Activated T-helper 9 cell treated with anti-CD3 and anti-CD28 coated beads, Interleukin-2, amount 50 U/mL, for 16 hours (primary cell): ENCODE results near the gene ACTL9.

Experiments used
- DNase-seq: peaks from one replicate; pipeline ENCODE4 v3.0.0-alpha.2; 2020; ENCODE audit warnings: low read depth

The ACTL9 gene

GRCh38 chr19:8684001-8684902 is 14.3 kb downstream of the ACTL9 start:
- no peak for DNase-seq

DNA sequence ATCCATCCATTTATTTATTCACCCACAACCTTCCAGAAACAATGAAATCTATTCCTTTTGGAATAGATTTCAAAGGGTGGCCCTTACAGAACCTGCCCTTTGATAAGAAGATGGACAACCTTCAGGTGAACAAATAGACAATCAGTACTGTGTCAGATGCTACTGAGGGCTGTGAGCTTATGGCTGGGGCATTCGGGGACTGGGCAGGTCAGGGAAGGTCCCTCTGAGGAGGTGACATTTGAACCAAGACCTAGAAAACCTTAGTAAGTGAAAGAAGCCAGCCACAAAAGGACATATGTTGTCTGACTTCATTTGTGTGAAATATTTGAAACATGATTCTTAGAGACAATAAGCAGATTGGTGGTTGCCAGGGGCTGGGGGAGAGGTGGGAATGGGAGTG is 15.7 kb downstream of the ACTL9 start:
- DNase-seq: no peak

DNA sequence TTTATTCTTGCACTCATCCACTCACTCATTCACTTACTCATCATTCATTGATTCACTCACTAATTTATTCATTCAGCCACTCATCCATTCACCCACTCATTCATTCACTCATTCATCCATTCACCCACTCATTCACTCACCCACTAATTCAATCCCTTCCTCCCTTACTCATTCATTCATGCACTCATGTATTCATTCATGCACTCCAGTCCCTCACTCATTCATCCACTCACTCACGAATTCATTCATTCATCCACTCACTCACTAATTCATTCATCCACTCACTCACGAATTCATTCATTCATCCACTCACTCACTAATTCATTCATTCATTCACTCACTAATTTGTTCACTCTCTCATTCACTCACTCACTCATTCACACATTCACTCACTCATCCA is 16.1 kb downstream of the ACTL9 start:
- no peak for DNase-seq

DNA sequence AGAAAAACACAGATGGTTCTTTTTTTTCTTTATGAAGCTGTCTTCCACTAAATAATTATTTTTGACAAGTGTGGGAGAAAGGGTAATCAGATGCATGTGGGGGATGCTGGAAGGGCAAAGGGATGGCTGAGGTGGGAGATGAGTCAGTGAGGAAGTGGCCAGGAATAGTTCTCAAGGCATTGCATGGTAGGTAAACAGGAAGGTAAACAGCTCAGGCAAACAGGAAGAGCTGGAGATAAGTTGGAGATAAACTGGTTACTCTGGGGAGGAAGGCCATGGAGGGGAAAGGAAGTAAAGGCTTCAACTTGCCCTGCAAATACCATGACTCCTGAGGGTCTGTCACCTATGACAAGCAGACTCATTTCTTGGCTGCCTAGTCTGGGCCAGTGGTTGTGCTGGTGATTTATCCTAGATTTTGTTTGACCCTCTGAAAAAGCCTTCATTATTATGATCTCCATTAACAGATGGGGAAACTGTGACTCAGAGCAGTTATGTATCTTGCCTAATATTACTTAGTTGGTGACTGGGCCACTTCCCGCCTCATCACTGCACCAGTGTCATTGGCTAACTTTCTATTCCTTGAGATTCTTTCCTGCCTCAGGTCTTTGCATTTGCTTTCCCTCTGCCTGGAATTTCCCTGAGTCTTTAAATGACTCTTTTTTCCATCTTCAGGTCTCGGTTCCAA is 17.1 kb downstream of the ACTL9 start:
- DNase-seq: no peak

- no peak for DNase-seq
Observed at GRCh38 chr19:8680676-8681344, 17.8 kb downstream of the ACTL9 start.

- no peak for DNase-seq
Observed at GRCh38 chr19:8678244-8678807, 20.3 kb downstream of the ACTL9 start.

GRCh38 chr19:8675066-8675465 is 23.5 kb downstream of the ACTL9 start:
- no peak for DNase-seq

- DNase-seq: no peak
Observed at GRCh38 chr19:8673276-8673891, 25.2 kb downstream of the ACTL9 start.

DNA sequence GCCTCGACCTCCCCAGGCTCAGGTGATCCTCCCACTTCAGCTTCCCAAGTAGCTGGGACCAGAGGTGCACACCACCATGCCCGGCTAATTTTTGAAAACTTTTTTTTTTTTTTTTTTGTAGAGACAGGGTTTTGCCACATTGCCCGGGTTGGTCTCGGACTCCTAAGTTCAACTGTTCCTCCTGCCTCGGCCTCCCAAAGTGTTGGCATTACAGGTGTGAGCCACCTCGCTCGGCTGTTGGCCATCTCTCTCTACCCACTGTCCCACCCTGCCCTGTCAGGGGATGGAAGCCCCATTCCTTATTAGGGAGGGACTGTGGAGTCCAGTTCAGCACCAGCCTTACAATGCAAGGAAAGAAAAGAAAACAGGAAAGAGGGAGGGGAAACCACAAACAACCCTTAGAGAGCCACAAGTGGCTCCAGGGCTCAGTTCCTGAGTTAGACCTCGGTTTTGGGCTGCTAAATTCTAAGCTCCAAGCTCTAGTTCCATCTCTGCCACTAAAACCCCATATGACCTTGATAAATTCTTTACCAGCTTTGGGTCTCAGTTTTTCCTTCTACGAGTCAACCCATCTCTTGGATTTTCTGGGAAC is 31.7 kb downstream of the ACTL9 start:
- DNase-seq: no peak

- no peak for DNase-seq
Observed at GRCh38 chr19:8665468-8666213, 33.0 kb downstream of the ACTL9 start.

DNA sequence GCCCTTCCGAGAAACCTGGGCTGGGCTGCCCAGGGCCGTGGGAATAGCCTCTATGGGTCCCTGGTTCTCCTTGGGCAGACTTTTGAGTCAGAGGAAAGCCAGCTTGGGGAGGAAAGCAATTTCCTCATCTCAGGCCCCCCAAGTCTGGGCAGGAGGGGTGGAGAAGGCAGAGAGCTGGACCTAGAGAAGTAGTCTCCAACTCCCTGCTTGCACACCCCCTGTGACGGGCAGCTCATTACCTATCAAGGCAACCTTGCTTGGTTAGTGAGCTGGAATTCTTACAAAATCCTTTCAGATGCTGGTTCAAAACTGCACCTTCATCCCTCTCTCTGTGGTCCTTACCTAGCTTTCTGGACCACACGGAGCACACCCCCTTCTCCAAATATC is 33.9 kb downstream of the ACTL9 start:
- no peak for DNase-seq

DNA sequence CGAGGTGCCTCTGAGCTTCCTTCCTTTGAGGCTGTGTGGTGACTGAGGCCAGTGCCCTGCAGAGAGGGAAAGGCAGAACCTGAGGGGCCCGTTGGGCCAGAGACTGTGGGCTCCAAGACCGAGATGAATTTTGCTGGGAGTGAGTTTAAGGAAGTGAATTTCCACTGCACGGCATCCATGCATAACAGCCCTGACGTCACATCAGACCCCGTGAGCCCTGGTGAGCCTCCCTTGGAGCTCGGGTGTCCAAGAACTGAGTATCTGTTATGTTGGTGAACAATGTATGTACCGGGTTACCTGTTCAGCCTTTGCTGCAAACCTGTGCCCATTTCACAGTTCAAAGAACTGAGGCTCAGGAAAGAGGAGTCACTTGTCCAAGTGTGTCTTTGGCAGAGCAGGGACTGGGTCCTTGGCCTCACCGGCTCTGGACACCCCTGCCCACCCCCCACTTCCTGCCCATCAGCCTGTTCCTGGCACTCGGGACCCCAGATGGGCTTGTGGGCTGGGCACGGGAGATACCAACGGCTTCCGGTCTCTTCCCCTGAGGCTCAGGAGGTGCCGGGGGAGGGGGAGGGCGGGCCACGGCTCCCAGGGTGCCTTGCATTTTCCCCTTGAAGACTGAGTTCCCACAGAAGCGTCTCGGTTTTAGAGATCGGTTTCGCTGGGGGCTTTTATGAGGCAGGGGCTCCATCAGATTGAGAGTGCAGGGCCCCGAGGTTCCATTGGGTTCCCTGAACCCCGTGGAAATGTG is 34.5 kb downstream of the ACTL9 start:
- DNase-seq: peak; percentile 18

- DNase-seq: no peak
Observed at GRCh38 chr19:8662263-8662662, 36.3 kb downstream of the ACTL9 start.

GRCh38 chr19:8659905-8660304 is 38.7 kb downstream of the ACTL9 start:
- DNase-seq: no peak

- no peak for DNase-seq
Observed at GRCh38 chr19:8657869-8658268, 40.7 kb downstream of the ACTL9 start.

DNA sequence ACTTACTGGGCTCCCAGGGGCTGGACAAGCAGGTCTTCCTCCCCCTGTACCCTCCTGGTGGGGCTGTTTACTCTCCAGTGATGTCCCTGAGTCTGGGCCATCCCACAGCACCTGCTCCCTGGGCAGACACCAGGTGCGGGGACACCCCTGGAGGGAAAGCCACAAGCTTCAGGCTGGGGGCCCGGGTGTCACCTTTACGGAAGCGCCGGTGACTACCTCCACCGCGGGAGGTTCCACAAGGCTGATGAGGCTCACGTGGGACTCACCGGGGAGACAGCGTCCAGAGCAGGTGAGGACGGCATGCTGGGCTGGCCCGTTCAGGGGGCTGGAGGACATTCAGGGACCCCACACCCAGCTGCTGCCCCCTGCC is 43.3 kb downstream of the ACTL9 start:
- DNase-seq: peak; percentile 15

GRCh38 chr19:8654591-8655339 is 43.8 kb downstream of the ACTL9 start:
- DNase-seq: peak; percentile 55

DNA sequence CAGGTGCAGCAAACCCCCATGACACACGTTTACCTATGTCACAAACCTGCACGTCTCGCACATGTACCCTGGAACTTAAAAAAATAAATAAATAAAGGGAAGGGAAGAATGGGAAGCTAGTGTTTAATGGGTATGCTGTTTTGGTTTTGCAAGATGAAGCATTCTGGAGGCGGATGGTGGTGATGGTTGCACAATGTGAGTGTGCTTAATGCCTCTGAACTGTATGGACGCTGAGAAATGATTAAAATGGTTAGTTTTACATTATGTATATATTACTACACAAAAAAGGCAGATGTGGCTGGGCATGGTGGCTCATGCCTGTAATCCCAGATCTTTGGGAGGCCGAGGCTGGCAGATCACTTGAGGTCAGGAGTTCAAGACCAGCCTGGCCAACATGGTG is 50.4 kb downstream of the ACTL9 start:
- DNase-seq: no peak
